ENCODE results near the gene GJD4.

The GJD4 gene

GRCh38 chr10:35636956-35637355 is 31.8 kb downstream of the GJD4 start:
- H3K4me1 ChIP-seq (ENCODE audit: insufficient read depth, low read length, poor library complexity, severe bottlenecking) = no peaks in the 10 kb centered on the region
- H2AFZ ChIP-seq (ENCODE audit: low read length) = no peak overlapping the region
- no peaks in the 10 kb centered on the region for H3K9me3 ChIP-seq (ENCODE audit: insufficient read depth, low read depth, low read length)
- H3K4me3 ChIP-seq (ENCODE audit: low read length, poor library complexity, severe bottlenecking) = no peak overlapping the region
- H3K9ac ChIP-seq (ENCODE audit: low read depth, low read length, poor library complexity, severe bottlenecking) = no peak overlapping the region
- no peaks in the 10 kb centered on the region for H3K27me3 ChIP-seq (ENCODE audit: insufficient read depth, low read length, poor library complexity, severe bottlenecking)
- no peaks in the 10 kb centered on the region for H3K9me2 ChIP-seq (replicated peaks; ENCODE audit: low read depth, low read length)
- TF ChIP-seq, protein P1, sequence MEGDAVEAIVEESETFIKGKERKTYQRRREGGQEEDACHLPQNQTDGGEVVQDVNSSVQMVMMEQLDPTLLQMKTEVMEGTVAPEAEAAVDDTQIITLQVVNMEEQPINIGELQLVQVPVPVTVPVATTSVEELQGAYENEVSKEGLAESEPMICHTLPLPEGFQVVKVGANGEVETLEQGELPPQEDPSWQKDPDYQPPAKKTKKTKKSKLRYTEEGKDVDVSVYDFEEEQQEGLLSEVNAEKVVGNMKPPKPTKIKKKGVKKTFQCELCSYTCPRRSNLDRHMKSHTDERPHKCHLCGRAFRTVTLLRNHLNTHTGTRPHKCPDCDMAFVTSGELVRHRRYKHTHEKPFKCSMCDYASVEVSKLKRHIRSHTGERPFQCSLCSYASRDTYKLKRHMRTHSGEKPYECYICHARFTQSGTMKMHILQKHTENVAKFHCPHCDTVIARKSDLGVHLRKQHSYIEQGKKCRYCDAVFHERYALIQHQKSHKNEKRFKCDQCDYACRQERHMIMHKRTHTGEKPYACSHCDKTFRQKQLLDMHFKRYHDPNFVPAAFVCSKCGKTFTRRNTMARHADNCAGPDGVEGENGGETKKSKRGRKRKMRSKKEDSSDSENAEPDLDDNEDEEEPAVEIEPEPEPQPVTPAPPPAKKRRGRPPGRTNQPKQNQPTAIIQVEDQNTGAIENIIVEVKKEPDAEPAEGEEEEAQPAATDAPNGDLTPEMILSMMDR (conservative IDR thresholded peaks at IDR 0.05; ENCODE audit: low read length) = no peak
- TF ChIP-seq EZH2phosphoT487 (IDR thresholded peaks at IDR 0.05; ENCODE audit: borderline replicate concordance) = no peak
- no peaks in the 10 kb centered on the region for H3F3A ChIP-seq (ENCODE audit: low read depth)
- H3K4me2 ChIP-seq (ENCODE audit: low read depth, low read length, poor library complexity, severe bottlenecking) = no peak overlapping the region
- H4K20me1 ChIP-seq (ENCODE audit: insufficient read depth, low read length, poor library complexity, severe bottlenecking) = no peaks in the 10 kb centered on the region
- H3K36me3 ChIP-seq (ENCODE audit: insufficient read depth, low read length) = no peaks in the 10 kb centered on the region
- H3K79me2 ChIP-seq (ENCODE audit: insufficient read depth, low read length) = no peaks in the 10 kb centered on the region

DNA sequence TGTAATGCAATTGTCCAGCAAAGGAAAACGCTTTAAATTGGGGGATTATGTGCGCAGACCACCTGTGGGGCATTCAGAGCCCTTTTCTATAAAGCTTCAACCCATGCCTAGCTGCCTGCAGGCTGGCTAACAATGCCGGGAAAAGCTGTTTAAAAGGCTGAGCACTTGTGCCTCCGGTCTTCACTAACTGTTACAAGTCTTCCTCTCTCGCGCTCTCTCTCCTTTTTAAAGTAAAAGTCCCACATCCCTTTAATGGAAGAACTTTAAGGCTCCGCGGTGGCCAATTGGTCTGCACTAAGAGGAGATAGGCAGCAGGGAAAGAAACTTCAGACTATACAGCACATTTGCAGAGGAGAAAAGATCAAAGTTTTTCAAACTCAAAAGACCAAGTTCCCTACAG is 32.3 kb downstream of the GJD4 start:
- no peaks in the 10 kb centered on the region for H3K9me3 ChIP-seq (ENCODE audit: insufficient read depth, low read depth, low read length)
- TF ChIP-seq, protein P1 (conservative IDR thresholded peaks at IDR 0.05; ENCODE audit: low read length) = no peak
- no peak for TF ChIP-seq EZH2phosphoT487 (IDR thresholded peaks at IDR 0.05; ENCODE audit: borderline replicate concordance)
- no peaks in the 10 kb centered on the region for H3K36me3 ChIP-seq (ENCODE audit: insufficient read depth, low read length)
- no peak overlapping the region for H3K4me2 ChIP-seq (ENCODE audit: low read depth, low read length, poor library complexity, severe bottlenecking)
- H3K9me2 ChIP-seq (replicated peaks; ENCODE audit: low read depth, low read length) = no peaks in the 10 kb centered on the region
- H3K4me3 ChIP-seq (ENCODE audit: low read length, poor library complexity, severe bottlenecking) = no peak overlapping the region
- H3K4me1 ChIP-seq (ENCODE audit: insufficient read depth, low read length, poor library complexity, severe bottlenecking) = no peaks in the 10 kb centered on the region
- H3K9ac ChIP-seq (ENCODE audit: low read depth, low read length, poor library complexity, severe bottlenecking) = no peak overlapping the region
- no peaks in the 10 kb centered on the region for H3K79me2 ChIP-seq (ENCODE audit: insufficient read depth, low read length)
- H3F3A ChIP-seq (ENCODE audit: low read depth) = no peaks in the 10 kb centered on the region
- H2AFZ ChIP-seq (ENCODE audit: low read length) = no peak overlapping the region
- no peaks in the 10 kb centered on the region for H4K20me1 ChIP-seq (ENCODE audit: insufficient read depth, low read length, poor library complexity, severe bottlenecking)
- no peaks in the 10 kb centered on the region for H3K27me3 ChIP-seq (ENCODE audit: insufficient read depth, low read length, poor library complexity, severe bottlenecking)

GRCh38 chr10:35638101-35638500 is 33.0 kb downstream of the GJD4 start:
- TF ChIP-seq, protein P1 (conservative IDR thresholded peaks at IDR 0.05; ENCODE audit: low read length) = no peak
- TF ChIP-seq EZH2phosphoT487 (IDR thresholded peaks at IDR 0.05; ENCODE audit: borderline replicate concordance) = no peak
- no peaks in the 10 kb centered on the region for H3K4me1 ChIP-seq (ENCODE audit: insufficient read depth, low read length, poor library complexity, severe bottlenecking)
- no peak overlapping the region for H3K9ac ChIP-seq (ENCODE audit: low read depth, low read length, poor library complexity, severe bottlenecking)
- H3K27me3 ChIP-seq (ENCODE audit: insufficient read depth, low read length, poor library complexity, severe bottlenecking) = no peaks in the 10 kb centered on the region
- no peak overlapping the region for H3K4me2 ChIP-seq (ENCODE audit: low read depth, low read length, poor library complexity, severe bottlenecking)
- no peaks in the 10 kb centered on the region for H3F3A ChIP-seq (ENCODE audit: low read depth)
- H3K9me3 ChIP-seq (ENCODE audit: insufficient read depth, low read depth, low read length) = no peaks in the 10 kb centered on the region
- no peaks in the 10 kb centered on the region for H3K79me2 ChIP-seq (ENCODE audit: insufficient read depth, low read length)
- no peaks in the 10 kb centered on the region for H3K9me2 ChIP-seq (replicated peaks; ENCODE audit: low read depth, low read length)
- H4K20me1 ChIP-seq (ENCODE audit: insufficient read depth, low read length, poor library complexity, severe bottlenecking) = no peaks in the 10 kb centered on the region
- no peaks in the 10 kb centered on the region for H3K36me3 ChIP-seq (ENCODE audit: insufficient read depth, low read length)
- no peak overlapping the region for H2AFZ ChIP-seq (ENCODE audit: low read length)
- H3K4me3 ChIP-seq (ENCODE audit: low read length, poor library complexity, severe bottlenecking) = no peak overlapping the region
